ENCODE data around the gene E2F1. TPM values are rescaled to one million over a fixed set of nuclear protein-coding genes. Genes with fewer than 3 reads are reported as not detected.

Gene E2F1
- total and polyA plus RNA-seq, 2 experiments from 2014 or later, result 12.1 to 42.6 TPM

GRCh38 chr20:33626190-33626589 lies 60.0 kb downstream of the E2F1 start:
- Histone ChIP-seq H3F3A (replicated peaks; ENCODE audit: low read depth) (no peaks in the 10 kb centered on the region), H3K36me3 (ENCODE audit: insufficient read depth) (no peaks in the 10 kb centered on the region; the same call in 1 of the 2 replicates), H3K4me3 (no peak overlapping the region), H2AFZ (no peak overlapping the region), H3K9me2 (ENCODE audit: insufficient read depth) (no peaks in the 10 kb centered on the region), H3K27ac (ENCODE audit: low read depth) (no peak overlapping the region), H3K4me1 (ENCODE audit: insufficient read depth) (no peaks in the 10 kb centered on the region), H3K4me2 (no peak overlapping the region), H4K20me1 (replicated peaks; ENCODE audit: insufficient read depth) (no peaks in the 10 kb centered on the region), H3K27me3 (ENCODE audit: insufficient read depth) (no peaks in the 10 kb centered on the region), H3K79me2 (replicated peaks; ENCODE audit: insufficient read depth) (no peaks in the 10 kb centered on the region)
- Mint-ChIP-seq H3K36me3 (ENCODE audit: low read depth) (peaks cover 29% of the 10 kb centered on the region), H3K4me3 (no peak overlapping the region), H3K27ac (no peak overlapping the region), H3K9me3 (no peaks in the 10 kb centered on the region), H3K27me3 (ENCODE audit: insufficient read depth, low read depth, poor library complexity) (no peaks in the 10 kb centered on the region), H3K4me1 (no peaks in the 10 kb centered on the region)
- DNase-seq (ENCODE audit: low spot score) (no peak), ATAC-seq (no peak)
- TF ChIP-seq ZNF462 (CRISPR knock-in tag; IDR thresholded peaks at IDR 0.05) (no peak), NANOG (IDR thresholded peaks at IDR 0.05; ENCODE audit: borderline replicate concordance) (no peak), ZNF114 (CRISPR knock-in tag; IDR thresholded peaks at IDR 0.05) (no peak), REST (IDR thresholded peaks at IDR 0.05; ENCODE audit: unreplicated experiment) (no peak), ETS1 (IDR thresholded peaks at IDR 0.05) (no peak), STAT1 (IDR thresholded peaks at IDR 0.05; ENCODE audit: unreplicated experiment) (no peak), CTCF (conservative IDR thresholded peaks at IDR 0.05; ENCODE audit: low read depth in 2 of 2) (no peak)
